Measurements from ENCODE around the gene ANTXRL. TPM values are rescaled to one million over a fixed set of nuclear protein-coding genes. Genes with fewer than 3 reads are reported as not detected.

Gene ANTXRL
- polyA plus RNA-seq, 1 of the 3 experiments (the other 2 are of a cell fraction), result not detected

- no peak for TF ChIP-seq PBX3 (IDR thresholded peaks at IDR 0.05)
Measured at GRCh38 chr10:46288601-46289206, 1.9 kb downstream of the ANTXRL start (continued).

- Histone ChIP-seq H3K9me2 (no peaks in the 10 kb centered on the region), H3K9ac (no peak overlapping the region), H3F3A (replicated peaks; ENCODE audit: insufficient read depth) (peaks cover 14% of the 10 kb centered on the region), H3K36me3 (replicated peaks in 1 of 2; ENCODE audit: control insufficient read depth in 1 of 2, insufficient read depth in 2 of 2, low read length in 1 of 2) (no peaks in the 10 kb centered on the region), H3K4me2 (no peak overlapping the region), H3K27ac (ENCODE audit: low read depth in 2 of 2, low read length in 1 of 2) (no peak overlapping the region), H3K4me3 (ENCODE audit: low read depth in 2 of 2, low read length in 1 of 2) (no peak overlapping the region), H4K20me1 (ENCODE audit: insufficient read depth) (no peaks in the 10 kb centered on the region), H3K9me3 (no peaks in the 10 kb centered on the region; the same call in 1 of the 2 replicates), H3K79me2 (ENCODE audit: insufficient read depth) (no peaks in the 10 kb centered on the region), H2AFZ (ENCODE audit: low read depth) (no peak overlapping the region), H3K4me1 (ENCODE audit: control insufficient read depth in 1 of 2, insufficient read depth in 2 of 2, low read depth in 1 of 2, low read length in 1 of 2) (peaks cover 6 to 10% of the 10 kb centered on the region in 2 experiments; a peak in 2 of 4 replicates), H3K27me3 (ENCODE audit: insufficient read depth) (no peaks in the 10 kb centered on the region)
- DNase-seq, result no peak
- TF ChIP-seq FOXM1 (IDR thresholded peaks at IDR 0.05; ENCODE audit: low read depth) (no peak), YY1 (IDR thresholded peaks at IDR 0.05; ENCODE audit: low read depth) (no peak), GABPA (IDR thresholded peaks at IDR 0.05; ENCODE audit: low read depth) (no peak), POLR2AphosphoS5 (IDR thresholded peaks at IDR 0.05; ENCODE audit: low read depth, low read length) (no peak), MAX (IDR thresholded peaks at IDR 0.05; ENCODE audit: low read depth) (no peak), GATA2 (CRISPR knock-in tag; IDR thresholded peaks at IDR 0.05) (no peak), ZBTB33 (IDR thresholded peaks at IDR 0.05; ENCODE audit: borderline replicate concordance, low read depth) (no peak), RXRA (IDR thresholded peaks at IDR 0.05; ENCODE audit: borderline replicate concordance, low read depth) (no peak), CTCF (IDR thresholded peaks at IDR 0.05) (no peak), MXI1 (IDR thresholded peaks at IDR 0.05; ENCODE audit: low read depth, low read length) (no peak), TAF1 (IDR thresholded peaks at IDR 0.05; ENCODE audit: borderline replicate concordance, low read depth, low read length) (no peak), EZH2phosphoT487 (IDR thresholded peaks at IDR 0.05; ENCODE audit: borderline replicate concordance, low read depth) (no peak), REST (IDR thresholded peaks at IDR 0.05; ENCODE audit: low read depth, low read length) (no peak), RFX5 (IDR thresholded peaks at IDR 0.05; ENCODE audit: low read length) (no peak), EP300 (IDR thresholded peaks at IDR 0.05; ENCODE audit: borderline replicate concordance in 1 of 2, low read depth in 1 of 2, low read length in 1 of 2) (no peak), SIN3A (IDR thresholded peaks at IDR 0.05; ENCODE audit: borderline replicate concordance, low read depth, low read length) (no peak)
- POLR2A ChIA-PET, result no interaction called here
- CTCF ChIA-PET, result no interaction called here
- WGBS (ENCODE audit: low lambda C conversion rate), result 83% methylated on average over 7 of the region's 7 CpGs
Measured at GRCh38 chr10:46289209-46289810, 2.5 kb downstream of the ANTXRL start.
